Breast epithelium (tissue), 4 donors: ENCODE measurements around the gene PKNOX2. TPM values are rescaled to one million over a fixed set of nuclear protein-coding genes. Genes with fewer than 3 reads are reported as not detected.

Source experiments
- DNase-seq, 2 donors: peaks; one replicate each; pipeline ENCODE4 v3.0.0-alpha.2; 2019; ENCODE audit warnings: low spot score in 2 of 2
- H3K27ac ChIP-seq, 2 donors: fragments of 200-600 bp; sonication (generic) in 1 of 2; one replicate each; pipeline ENCODE4 v1.5.1; 2016 to 2019; ENCODE audit warnings: mild to moderate bottlenecking in 1 of 2
- H3K27me3 ChIP-seq, 2 donors: fragments of 200-600 bp; sonication (generic) in 1 of 2; one replicate each; pipeline versions ENCODE4 v1.5.1 to v1.6.0; 2017 to 2019; ENCODE audit warnings: control low read depth in 1 of 2, mild to moderate bottlenecking in 1 of 2
- H3K36me3 ChIP-seq: fragments of 200-600 bp; one replicate; pipeline ENCODE4 v1.5.1; 2019
- H3K4me1 ChIP-seq, 2 donors: fragments of 200-600 bp; sonication (generic); one replicate each; pipeline ENCODE4 v1.5.1; 2016 to 2019; ENCODE audit warnings: control low read depth in 1 of 2
- H3K4me3 ChIP-seq, 3 donors: fragments of 200-600 bp; sonication (generic); 1 replicate in 2 of 3; 2 replicates in 1 of 3; pipeline ENCODE4 v1.5.1; 2016 to 2019; ENCODE audit warnings: mild to moderate bottlenecking in 3 of 3, moderate library complexity in 2 of 3
- H3K9me3 ChIP-seq, 2 donors: fragments of 200-600 bp; sonication (generic) in 1 of 2; one replicate each; pipeline ENCODE4 v1.5.1; 2016 to 2019; ENCODE audit warnings: control low read depth in 1 of 2
- POLR2A ChIP-seq: fragments of 450-650 bp; IDR thresholded peaks from one replicate; pipeline ENCODE4 v1.6.1; 2016; ENCODE audit warnings: antibody characterized with exemption, mild to moderate bottlenecking, moderate library complexity
- POLR2AphosphoS5 ChIP-seq, 3 donors: sonication (generic); formaldehyde crosslinking; IDR thresholded peaks; one replicate each; pipeline ENCODE4 v1.6.1; 2017; ENCODE audit warnings: antibody characterized with exemption in 3 of 3
- intact Hi-C: fragments of 100-400 bp; cut with DNase I; formaldehyde crosslinking; loops from one replicate; pipeline ENCODE4 v1.15.1; 2023; ENCODE audit warnings: low total_unique reads
- total RNA-seq, 3 donors: library from RNA; depleted of rRNA; stranded (reverse); fragments of >200 nt; gene quantifications; one replicate each; pipeline ENCODE4 v1.1.0, GENCODE V29; 2016
- TF ChIP-seq, protein P1 (sequence below), 3 donors: fragments of 450-650 bp; IDR thresholded peaks; one replicate each; pipeline ENCODE4 v1.5.1; 2016 to 2017; ENCODE audit warnings: antibody characterized with exemption in 3 of 3, mild to moderate bottlenecking in 3 of 3, moderate library complexity in 3 of 3

The PKNOX2 gene
- total RNA-seq, 3 donors from 2014 or later: 0.32 to 1.0 (median 0.66) TPM

GRCh38 chr11:125304876-125305275 lies 140.3 kb downstream of the PKNOX2 start:
- Histone ChIP-seq H3K4me1 (no peaks in the 10 kb centered on the region), H3K4me3 (no peak overlapping the region), H3K27ac (no peak overlapping the region), H3K27me3 (no peaks in the 10 kb centered on the region), H3K9me3 (no peaks in the 10 kb centered on the region), H3K36me3 (no peaks in the 10 kb centered on the region)
- DNase-seq: no peak
- no peak for TF ChIP-seq POLR2AphosphoS5 (IDR thresholded peaks at IDR 0.05)
- TF ChIP-seq POLR2A: no peak
- TF ChIP-seq, protein P1, sequence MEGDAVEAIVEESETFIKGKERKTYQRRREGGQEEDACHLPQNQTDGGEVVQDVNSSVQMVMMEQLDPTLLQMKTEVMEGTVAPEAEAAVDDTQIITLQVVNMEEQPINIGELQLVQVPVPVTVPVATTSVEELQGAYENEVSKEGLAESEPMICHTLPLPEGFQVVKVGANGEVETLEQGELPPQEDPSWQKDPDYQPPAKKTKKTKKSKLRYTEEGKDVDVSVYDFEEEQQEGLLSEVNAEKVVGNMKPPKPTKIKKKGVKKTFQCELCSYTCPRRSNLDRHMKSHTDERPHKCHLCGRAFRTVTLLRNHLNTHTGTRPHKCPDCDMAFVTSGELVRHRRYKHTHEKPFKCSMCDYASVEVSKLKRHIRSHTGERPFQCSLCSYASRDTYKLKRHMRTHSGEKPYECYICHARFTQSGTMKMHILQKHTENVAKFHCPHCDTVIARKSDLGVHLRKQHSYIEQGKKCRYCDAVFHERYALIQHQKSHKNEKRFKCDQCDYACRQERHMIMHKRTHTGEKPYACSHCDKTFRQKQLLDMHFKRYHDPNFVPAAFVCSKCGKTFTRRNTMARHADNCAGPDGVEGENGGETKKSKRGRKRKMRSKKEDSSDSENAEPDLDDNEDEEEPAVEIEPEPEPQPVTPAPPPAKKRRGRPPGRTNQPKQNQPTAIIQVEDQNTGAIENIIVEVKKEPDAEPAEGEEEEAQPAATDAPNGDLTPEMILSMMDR (IDR thresholded peaks at IDR 0.05): no peak
- intact Hi-C loops: no loop called here

- Histone ChIP-seq H3K27ac (no peak overlapping the region), H3K9me3 (no peaks in the 10 kb centered on the region), H3K4me1 (no peaks in the 10 kb centered on the region), H3K27me3 (no peaks in the 10 kb centered on the region), H3K36me3 (no peaks in the 10 kb centered on the region), H3K4me3 (no peak overlapping the region)
- intact Hi-C loops: no loop called here
- no peak for DNase-seq
- TF ChIP-seq, protein P1 (IDR thresholded peaks at IDR 0.05): no peak
- no peak for TF ChIP-seq POLR2A
- no peak for TF ChIP-seq POLR2AphosphoS5 (IDR thresholded peaks at IDR 0.05)
Measured at GRCh38 chr11:125305345-125305744, 140.8 kb downstream of the PKNOX2 start.

- no peaks in the 10 kb centered on the region for H3K36me3 ChIP-seq
- H3K9me3 ChIP-seq: no peaks in the 10 kb centered on the region
- TF ChIP-seq POLR2A: no peak
- no peak for TF ChIP-seq POLR2AphosphoS5 (IDR thresholded peaks at IDR 0.05)
- TF ChIP-seq, protein P1 (IDR thresholded peaks at IDR 0.05): no peak
- H3K4me3 ChIP-seq: no peak overlapping the region
- H3K27me3 ChIP-seq: no peaks in the 10 kb centered on the region
- intact Hi-C loops: no loop called here
- no peaks in the 10 kb centered on the region for H3K4me1 ChIP-seq
- H3K27ac ChIP-seq: no peak overlapping the region
- DNase-seq: no peak
Measured at GRCh38 chr11:125306476-125306875, 141.9 kb downstream of the PKNOX2 start.

DNA sequence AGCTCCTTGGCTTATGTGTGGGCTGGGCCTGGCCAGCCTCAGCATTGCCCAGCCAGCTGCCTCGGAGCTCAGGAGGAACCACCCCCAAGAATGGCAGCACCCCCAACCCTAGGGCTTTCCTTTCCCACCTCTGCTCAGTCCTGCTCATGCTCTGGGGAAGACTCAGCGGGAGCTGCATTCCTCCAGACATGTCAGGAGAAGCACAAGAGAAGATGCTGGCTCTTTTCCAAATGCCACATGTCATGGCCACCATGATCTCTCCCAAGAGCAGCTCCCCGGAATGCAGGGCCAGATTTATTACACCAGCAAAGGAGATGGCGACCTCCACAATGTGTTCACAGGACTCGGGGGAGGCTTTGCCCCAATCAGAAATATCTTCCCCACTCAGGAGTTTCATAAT lies 143.7 kb downstream of the PKNOX2 start:
- no peaks in the 10 kb centered on the region for H3K9me3 ChIP-seq
- no peak for DNase-seq
- intact Hi-C loops: no loop called here
- no peaks in the 10 kb centered on the region for H3K36me3 ChIP-seq
- no peak overlapping the region for H3K4me3 ChIP-seq
- H3K27me3 ChIP-seq: no peaks in the 10 kb centered on the region
- TF ChIP-seq POLR2A (no peak), POLR2AphosphoS5 (IDR thresholded peaks at IDR 0.05) (no peak)
- TF ChIP-seq, protein P1 (IDR thresholded peaks at IDR 0.05): no peak
- H3K4me1 ChIP-seq: no peaks in the 10 kb centered on the region
- H3K27ac ChIP-seq: no peak overlapping the region

GRCh38 chr11:125312391-125312790 lies 147.8 kb downstream of the PKNOX2 start:
- no peaks in the 10 kb centered on the region for H3K36me3 ChIP-seq
- H3K27ac ChIP-seq: no peak overlapping the region
- H3K27me3 ChIP-seq: no peaks in the 10 kb centered on the region
- no peaks in the 10 kb centered on the region for H3K9me3 ChIP-seq
- intact Hi-C loops: loop anchor here (5.0 kb wide), 1 partner anchor 1040 kb away; no protein-coding TSS in a partner anchor
- no peaks in the 10 kb centered on the region for H3K4me1 ChIP-seq
- H3K4me3 ChIP-seq: no peak overlapping the region
- no peak for DNase-seq
- TF ChIP-seq, protein P1 (IDR thresholded peaks at IDR 0.05): no peak
- TF ChIP-seq POLR2AphosphoS5 (IDR thresholded peaks at IDR 0.05) (no peak), POLR2A (no peak)
